Occipital lobe (tissue), 2 donors: ENCODE measurements around the gene PLEKHA5. TPM values are rescaled to one million over a fixed set of nuclear protein-coding genes. Genes with fewer than 3 reads are reported as not detected.
"Not testable (repeated sequence)": the region's sequence is repeated elsewhere in the genome, so short reads cannot be mapped to it uniquely, and the experiment has no call there.

ENCODE experiments used
- DNase-seq: peaks from one replicate; lab custom pipeline; 2025; lab: John Stamatoyannopoulos, UW
- total RNA-seq: library from RNA; depleted of rRNA; stranded (reverse); fragments of >200 nt; gene quantifications from one replicate; pipeline ENCODE4 v1.2.3, GENCODE V29; 2014

Gene PLEKHA5
- total RNA-seq, 1 donor from 2014 or later, result 73.6 TPM

GRCh38 chr12:19312637-19313036 lies 183.1 kb downstream of the PLEKHA5 start:
- no peak for DNase-seq

- no peak for DNase-seq
Observed at GRCh38 chr12:19316425-19316824, 186.9 kb downstream of the PLEKHA5 start.

GRCh38 chr12:19322376-19322775 lies 192.8 kb downstream of the PLEKHA5 start:
- DNase-seq, result no peak

GRCh38 chr12:19323805-19324204 lies 194.3 kb downstream of the PLEKHA5 start:
- DNase-seq, result no peak

GRCh38 chr12:19326102-19326501 lies 196.6 kb downstream of the PLEKHA5 start:
- no peak for DNase-seq

- DNase-seq, result no peak
Observed at GRCh38 chr12:19332196-19332595, 202.7 kb downstream of the PLEKHA5 start.

- DNase-seq, result no peak
Observed at GRCh38 chr12:19338405-19338804, 208.9 kb downstream of the PLEKHA5 start.

GRCh38 chr12:19350850-19351249 lies 221.3 kb downstream of the PLEKHA5 start:
- DNase-seq, result not testable (repeated sequence)

GRCh38 chr12:19351346-19351745 lies 221.8 kb downstream of the PLEKHA5 start:
- DNase-seq, result no peak

- DNase-seq, result no peak
Observed at GRCh38 chr12:19369691-19370148, 240.2 kb downstream of the PLEKHA5 start.

- no peak for DNase-seq
Observed at GRCh38 chr12:19373586-19373985, 244.1 kb downstream of the PLEKHA5 start.

GRCh38 chr12:19375888-19376287 lies 246.4 kb downstream of the PLEKHA5 start:
- DNase-seq, result no peak

GRCh38 chr12:19376691-19377090 lies 247.2 kb downstream of the PLEKHA5 start:
- no peak for DNase-seq

GRCh38 chr12:19382111-19382526 lies 252.6 kb downstream of the PLEKHA5 start:
- DNase-seq, result no peak

GRCh38 chr12:19382563-19382962 lies 253.0 kb downstream of the PLEKHA5 start:
- DNase-seq, result no peak

GRCh38 chr12:19387161-19387560 lies 257.6 kb downstream of the PLEKHA5 start:
- DNase-seq, result no peak

- no peak for DNase-seq
Observed at GRCh38 chr12:19388131-19388549, 258.6 kb downstream of the PLEKHA5 start.

- no peak for DNase-seq
Observed at GRCh38 chr12:19390051-19390598, 260.6 kb downstream of the PLEKHA5 start.

- not testable (repeated sequence) for DNase-seq
Observed at GRCh38 chr12:19392644-19393043, 263.1 kb downstream of the PLEKHA5 start.

- no peak for DNase-seq
Observed at GRCh38 chr12:19394385-19394784, 264.9 kb downstream of the PLEKHA5 start.

GRCh38 chr12:19397534-19397933 lies 268.0 kb downstream of the PLEKHA5 start:
- DNase-seq, result no peak

GRCh38 chr12:19398376-19399363 lies 269.1 kb downstream of the PLEKHA5 start:
- DNase-seq, result no peak
